ENCODE results near the gene CLEC19A. TPM values are rescaled to one million over a fixed set of nuclear protein-coding genes. Genes with fewer than 3 reads are reported as not detected.

The CLEC19A gene
- total and polyA plus RNA-seq, 9 donors, result not detected

DNA sequence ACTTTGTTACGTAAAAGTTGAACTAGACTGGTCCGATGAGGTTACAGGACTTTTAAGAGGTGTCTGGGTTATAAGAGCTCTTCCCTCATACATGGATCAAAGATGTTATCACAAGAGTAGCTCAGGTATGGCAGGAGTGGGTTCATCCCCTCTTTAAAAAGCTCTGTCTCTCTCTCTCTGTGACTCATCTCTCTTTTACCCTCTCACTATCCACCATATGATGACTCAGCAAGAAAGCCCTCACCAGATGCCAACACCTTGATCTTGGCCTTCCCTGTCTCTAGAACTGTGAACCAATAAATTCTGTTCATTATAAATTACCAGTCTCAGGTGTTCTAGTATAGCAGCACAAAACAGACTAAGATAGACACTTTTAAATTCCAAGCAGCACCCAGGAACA, 1.9 kb upstream of the CLEC19A start:
- TF ChIP-seq POLR2A (IDR thresholded peaks at IDR 0.05) (no peak), EP300 (IDR thresholded peaks at IDR 0.05) (no peak), CTCF (IDR thresholded peaks at IDR 0.05) (no peak)
- Histone ChIP-seq H3K9me3 (no peaks in the 10 kb centered on the region), H3K4me1 (ENCODE audit: insufficient read depth) (no peaks in the 10 kb centered on the region), H3K36me3 (no peaks in the 10 kb centered on the region), H3K27me3 (no peaks in the 10 kb centered on the region), H3K4me3 (no peak overlapping the region), H3K27ac (no peak overlapping the region)
- 72 to 75% (median 74%) methylated on average over 2 of the region's 2 CpGs for WGBS, 3 donors
- intact Hi-C loops (cut with DNase I), result no loop called here
- DNase-seq, result no peak

DNA sequence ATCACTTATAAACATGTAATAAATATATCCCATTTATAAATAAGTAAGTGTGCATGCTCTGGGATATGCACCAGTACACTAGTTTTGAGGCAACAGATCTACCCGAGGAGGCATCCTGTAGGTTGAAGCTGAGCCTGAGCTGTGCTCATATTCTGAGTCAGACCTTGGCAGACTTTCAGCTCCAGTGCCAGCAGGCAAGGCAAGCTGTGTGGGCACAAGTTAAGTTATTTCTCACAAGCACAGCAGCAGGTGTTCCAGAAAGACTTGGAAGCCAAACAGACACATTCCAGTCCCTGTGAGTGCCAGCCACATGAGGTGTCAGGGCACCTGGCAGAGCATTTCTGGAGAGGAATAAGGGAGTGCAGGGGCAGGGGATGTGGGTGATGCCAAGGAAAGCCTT, 1.3 kb upstream of the CLEC19A start:
- Histone ChIP-seq H3K4me3 (no peak overlapping the region), H3K27me3 (no peaks in the 10 kb centered on the region), H3K9me3 (no peaks in the 10 kb centered on the region), H3K36me3 (no peaks in the 10 kb centered on the region), H3K27ac (no peak overlapping the region), H3K4me1 (ENCODE audit: insufficient read depth) (no peaks in the 10 kb centered on the region)
- 52 to 53% (median 52%) methylated on average over 1 of the region's 1 CpG for WGBS, 3 donors
- intact Hi-C loops (cut with DNase I), result no loop called here
- TF ChIP-seq EP300 (IDR thresholded peaks at IDR 0.05) (no peak), CTCF (IDR thresholded peaks at IDR 0.05) (no peak), POLR2A (IDR thresholded peaks at IDR 0.05) (no peak)
- DNase-seq, result no peak

GRCh38 chr16:19286827-19287226, 1.3 kb downstream of the CLEC19A start:
- intact Hi-C loops (cut with DNase I), result no loop called here
- 82 to 89% (median 83%) methylated on average over 2 of the region's 2 CpGs for WGBS, 3 donors
- no peak for DNase-seq

DNA sequence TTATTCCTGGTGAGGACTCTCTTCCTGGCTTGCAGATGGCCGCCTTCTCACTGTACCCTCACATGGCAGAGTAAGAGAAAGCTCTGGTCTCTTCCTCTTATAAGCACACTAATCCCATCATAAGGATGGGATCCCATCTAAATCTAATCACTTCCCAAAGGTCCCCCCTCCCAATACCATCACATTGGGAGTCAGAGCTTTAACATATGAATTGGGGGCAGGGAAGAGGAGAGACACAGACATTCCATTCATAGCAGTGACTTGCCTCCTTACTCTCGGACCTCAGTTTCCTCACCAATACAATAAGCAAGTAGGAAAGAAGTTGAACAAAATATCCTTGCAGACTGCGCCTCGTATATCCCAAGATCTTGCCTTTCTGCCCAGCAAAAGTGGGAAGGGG, 1.7 kb downstream of the CLEC19A start:
- H3K9me3 ChIP-seq, result no peaks in the 10 kb centered on the region
- intact Hi-C loops (cut with DNase I), result no loop called here
- 75 to 83% (median 78%) methylated on average over 4 of the region's 4 CpGs for WGBS, 3 donors
- H3K4me1 ChIP-seq (ENCODE audit: insufficient read depth), result no peaks in the 10 kb centered on the region
- no peaks in the 10 kb centered on the region for H3K36me3 ChIP-seq
- no peak for TF ChIP-seq EP300 (IDR thresholded peaks at IDR 0.05)
- TF ChIP-seq POLR2A (IDR thresholded peaks at IDR 0.05), result no peak
- no peak for TF ChIP-seq CTCF (IDR thresholded peaks at IDR 0.05)
- no peaks in the 10 kb centered on the region for H3K27me3 ChIP-seq
- no peak overlapping the region for H3K4me3 ChIP-seq
- no peak overlapping the region for H3K27ac ChIP-seq
- no peak for DNase-seq

More at GRCh38 chr16:19286827-19287226, 1.3 kb downstream of the CLEC19A start:
- Histone ChIP-seq H3K4me1 (ENCODE audit: insufficient read depth) (no peaks in the 10 kb centered on the region), H3K4me3 (no peak overlapping the region), H3K36me3 (no peaks in the 10 kb centered on the region), H3K9me3 (no peaks in the 10 kb centered on the region), H3K27me3 (no peaks in the 10 kb centered on the region), H3K27ac (no peak overlapping the region)
- TF ChIP-seq EP300 (IDR thresholded peaks at IDR 0.05) (no peak), CTCF (IDR thresholded peaks at IDR 0.05) (no peak), POLR2A (IDR thresholded peaks at IDR 0.05) (no peak)

Data from ovary (tissue), 9 donors.